Measurements from ENCODE around the gene EPC2.
"Not testable (repeated sequence)": the region's sequence is repeated elsewhere in the genome, so short reads cannot be mapped to it uniquely, and the experiment has no call there.

EPC2 gene

DNA sequence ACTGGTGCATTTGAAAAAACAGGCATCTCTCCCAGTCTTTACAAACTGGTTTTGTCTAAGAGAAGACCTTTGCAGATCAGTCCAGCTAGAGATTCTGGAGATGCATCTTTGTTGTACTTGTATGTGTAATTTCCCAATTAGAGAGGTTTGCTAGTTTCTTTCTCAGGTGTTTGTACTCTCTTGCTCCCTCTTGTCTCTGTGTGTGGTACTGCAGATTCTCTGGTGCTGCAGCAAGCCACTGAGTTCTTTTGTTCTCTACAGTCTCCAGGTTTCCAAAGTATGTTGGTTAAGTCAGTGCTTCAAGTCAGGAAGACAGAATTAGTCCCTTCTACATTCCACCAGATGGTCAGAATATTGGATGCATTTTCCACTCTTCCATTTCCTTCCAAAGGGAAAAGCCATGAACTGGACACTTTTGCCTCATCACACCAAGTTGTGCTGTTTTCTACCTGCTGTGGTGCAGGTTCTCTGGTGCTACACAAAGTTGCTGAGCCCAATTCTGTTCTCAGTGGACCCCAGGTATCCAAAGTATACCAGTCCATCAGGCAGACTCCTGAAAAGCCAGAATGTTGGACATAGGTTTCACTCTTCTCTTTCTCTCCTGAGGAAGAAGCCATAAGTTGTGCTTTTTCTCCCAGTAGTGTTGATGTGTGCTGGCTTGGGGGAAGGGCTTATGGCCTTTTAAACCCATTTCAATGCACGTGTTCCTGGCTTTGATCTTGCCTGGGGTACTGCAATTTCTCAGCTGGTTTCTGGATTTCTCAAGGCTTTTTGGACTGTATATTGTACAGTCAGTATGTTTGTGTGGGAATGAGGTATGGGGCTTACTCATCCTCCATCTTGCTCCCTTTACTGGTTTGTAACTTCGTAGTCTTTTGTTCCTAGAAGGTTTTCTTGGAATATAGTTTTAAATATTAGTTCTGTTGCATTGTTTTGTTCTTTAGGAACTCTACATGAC is 29.8 kb downstream of the EPC2 start:
- DNase-seq (ENCODE audit: low read depth in 2 of 2): no peak

DNA sequence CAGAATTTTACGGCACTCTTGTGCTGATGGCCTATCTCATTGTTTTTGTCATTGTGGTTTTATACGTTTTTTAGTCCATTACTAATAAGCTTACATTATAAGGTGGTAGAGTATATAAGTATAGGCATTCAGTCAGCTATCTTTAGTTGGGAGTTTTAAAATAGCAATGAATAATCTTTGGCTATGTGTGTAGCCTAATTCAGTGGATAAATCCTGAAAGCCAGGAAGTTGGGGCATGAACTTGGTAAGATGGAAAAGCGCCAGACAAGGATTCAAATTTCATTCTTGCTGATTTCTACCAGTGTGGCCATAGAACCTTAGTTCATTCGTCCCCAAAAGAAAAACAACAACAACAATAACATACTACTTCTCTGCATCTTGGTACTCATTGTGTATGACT is 31.2 kb downstream of the EPC2 start:
- DNase-seq (ENCODE audit: low read depth in 2 of 2): no peak

DNA sequence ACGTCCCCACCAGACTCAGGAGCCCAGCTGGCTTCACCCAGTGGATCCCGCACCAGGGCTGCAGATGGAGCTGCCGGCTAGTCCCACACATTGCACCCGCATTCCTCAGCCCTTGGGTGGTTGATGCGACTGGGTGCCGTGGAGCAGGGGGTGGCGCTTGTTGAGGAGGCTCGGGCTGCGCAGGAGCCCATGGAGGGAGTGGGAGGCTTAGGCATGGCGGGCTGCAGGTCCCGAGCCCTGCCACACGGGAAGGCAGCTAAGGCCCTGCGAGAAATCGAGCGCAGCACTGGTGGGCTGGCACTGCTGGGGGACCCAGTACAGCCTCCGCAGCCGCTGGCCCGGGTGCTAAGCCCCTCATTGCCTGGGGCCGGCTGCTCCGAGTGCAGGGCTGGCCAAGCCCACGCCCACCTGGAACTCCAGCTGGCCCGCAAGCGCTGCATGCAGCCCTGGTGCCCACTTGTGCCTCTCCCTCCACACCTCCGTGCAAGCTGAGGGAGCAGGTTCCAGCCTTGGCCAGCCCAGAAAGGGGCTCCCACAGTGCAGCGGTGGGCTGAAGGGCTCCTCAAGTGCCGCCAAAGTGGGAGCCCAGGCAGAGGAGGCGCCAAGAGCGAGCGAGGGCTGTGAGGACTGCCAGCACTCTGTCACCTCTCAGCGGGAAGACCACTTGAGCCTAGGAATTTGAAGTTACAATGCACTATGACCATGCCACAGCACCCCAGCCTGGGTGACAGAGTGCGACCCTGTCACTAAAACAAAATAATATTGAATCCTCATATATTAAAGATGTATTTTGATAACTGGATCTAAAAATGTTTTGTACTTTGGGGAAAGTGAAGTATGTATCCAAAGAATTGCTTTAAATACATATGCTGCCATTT is 34.0 kb downstream of the EPC2 start:
- DNase-seq (ENCODE audit: low read depth in 2 of 2): not testable (repeated sequence)

DNA sequence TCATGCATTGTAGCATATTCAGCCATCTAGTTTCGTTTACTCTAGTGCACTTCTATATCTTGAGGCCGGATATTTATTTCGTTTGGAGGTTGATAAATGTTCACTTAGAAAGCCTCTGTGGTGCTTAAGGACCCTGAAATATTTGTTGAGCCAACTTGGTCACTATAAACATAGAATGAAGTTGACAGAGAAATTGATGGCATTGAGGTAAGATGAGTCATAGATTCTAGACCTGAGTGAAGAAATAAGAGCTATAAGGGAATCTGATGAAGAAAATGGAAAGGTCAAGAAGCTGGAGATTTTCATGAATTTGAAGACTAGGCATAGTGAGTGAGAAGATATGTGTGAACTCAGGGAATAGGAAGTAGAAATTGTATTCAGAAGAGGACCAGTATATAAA is 35.9 kb downstream of the EPC2 start:
- no peak for DNase-seq (ENCODE audit: low read depth in 2 of 2)

DNA sequence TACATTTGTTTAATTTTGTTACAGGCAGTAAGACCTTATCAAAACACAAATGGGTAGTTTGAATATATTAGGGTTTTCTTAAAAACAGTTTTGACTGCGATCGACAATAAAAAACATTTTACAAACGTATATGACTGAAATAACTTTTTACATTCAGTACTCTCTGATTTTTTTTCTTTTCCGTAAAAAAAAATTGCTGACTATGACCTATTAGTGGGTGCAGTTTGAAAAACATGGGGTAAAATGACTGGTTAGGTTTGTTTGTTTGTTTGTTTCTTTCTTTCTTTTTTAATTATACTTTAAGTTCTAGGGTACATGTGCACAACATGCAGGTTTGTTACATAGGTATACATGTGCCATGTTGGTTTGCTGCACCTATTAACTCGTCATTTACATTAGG is 36.9 kb downstream of the EPC2 start:
- no peak for DNase-seq (ENCODE audit: low read depth in 2 of 2)

DNA sequence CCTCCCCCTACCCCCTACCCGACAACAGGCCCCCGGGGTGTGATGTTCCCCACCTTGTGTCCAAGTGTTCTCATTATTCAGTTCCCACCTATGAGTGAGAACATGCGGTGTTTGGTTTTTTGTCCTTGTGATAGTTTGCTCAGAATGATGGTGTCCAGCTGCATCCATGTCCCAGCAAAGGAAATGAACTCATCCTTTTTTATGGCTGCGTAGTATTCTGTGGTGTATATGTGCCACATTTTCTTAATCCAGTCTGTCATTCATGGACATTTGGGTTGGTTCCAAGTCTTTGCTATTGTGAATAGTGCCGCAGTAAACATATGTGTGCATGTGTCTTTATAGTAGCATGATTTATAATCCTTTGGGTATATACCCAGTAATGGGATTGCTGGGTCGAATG is 37.3 kb downstream of the EPC2 start:
- not testable (repeated sequence) for DNase-seq (ENCODE audit: low read depth in 2 of 2)

DNA sequence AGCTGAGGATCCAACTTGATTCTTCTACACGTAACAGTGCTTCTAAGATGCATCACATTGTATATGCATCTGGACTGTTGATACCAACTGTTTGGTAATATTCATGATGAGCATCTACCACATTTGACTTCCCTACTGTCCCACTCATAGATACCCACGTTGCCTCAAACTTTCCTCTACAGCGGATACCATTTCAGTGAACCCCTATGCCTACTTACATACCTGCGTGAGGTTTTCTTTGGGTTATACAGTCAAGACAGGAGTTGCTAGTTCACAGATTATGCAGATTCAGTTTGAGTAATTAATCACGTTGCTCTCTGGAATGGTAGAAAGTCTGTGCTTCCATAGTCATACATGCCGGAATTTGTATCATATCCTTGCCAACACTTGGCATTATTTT is 40.0 kb downstream of the EPC2 start:
- no peak for DNase-seq (ENCODE audit: low read depth in 2 of 2)

DNA sequence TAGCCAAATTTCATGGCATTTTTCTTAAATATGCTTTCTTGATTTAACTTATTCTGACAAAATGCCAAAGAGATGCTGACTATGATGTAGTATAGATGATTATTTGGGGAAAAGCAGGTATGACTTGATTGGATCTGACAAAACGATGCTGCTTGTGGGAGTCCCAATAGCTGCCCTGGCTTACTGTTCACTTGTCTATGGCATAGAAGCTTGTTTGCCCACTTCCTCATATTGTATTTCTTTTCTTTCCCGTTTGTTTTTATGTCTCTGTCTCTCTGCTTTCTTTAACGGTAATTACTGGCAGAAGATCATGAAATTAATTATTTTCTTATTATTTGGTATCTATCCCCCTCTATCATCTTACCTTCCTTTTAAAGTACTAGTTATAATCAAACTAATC is 43.0 kb downstream of the EPC2 start:
- no peak for DNase-seq (ENCODE audit: low read depth in 2 of 2)

DNA sequence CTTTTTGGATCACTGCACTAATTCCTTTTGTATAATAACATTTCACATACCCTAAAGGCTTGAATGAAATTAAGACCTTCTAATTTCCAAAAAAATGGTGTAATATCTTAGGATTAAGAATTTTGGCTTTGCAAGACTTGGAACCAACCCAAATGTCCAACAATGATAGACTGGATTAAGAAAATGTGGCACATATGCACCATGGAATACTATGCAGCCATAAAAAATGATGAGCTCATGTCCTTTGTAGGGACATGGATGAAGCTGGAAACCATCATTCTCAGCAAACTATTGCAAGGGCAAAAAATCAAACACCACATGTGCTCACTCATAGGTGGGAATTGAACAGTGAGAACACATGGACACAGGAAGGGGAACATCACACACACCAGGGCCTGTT is 43.5 kb downstream of the EPC2 start:
- not testable (repeated sequence) for DNase-seq (ENCODE audit: low read depth in 2 of 2)

DNA sequence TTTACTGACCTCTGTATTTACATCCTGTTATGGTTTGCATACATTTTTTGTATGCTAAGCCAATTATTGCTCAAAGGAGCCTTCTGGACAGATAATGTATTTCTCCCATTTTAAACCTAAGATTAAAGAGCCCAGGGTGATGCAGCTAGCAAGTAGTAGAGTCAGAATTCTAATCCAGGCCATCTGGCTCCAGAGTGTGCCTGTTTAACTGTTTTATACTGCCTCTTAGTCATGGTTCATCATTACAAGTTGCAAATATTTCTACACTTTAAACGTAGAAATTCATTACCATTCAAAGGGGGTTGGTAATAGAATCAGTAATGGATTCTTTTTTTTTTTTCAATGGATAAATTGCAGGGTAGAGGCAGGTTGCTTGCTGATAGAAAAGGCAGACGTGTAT is 52.4 kb downstream of the EPC2 start:
- DNase-seq (ENCODE audit: low read depth in 2 of 2): no peak

DNA sequence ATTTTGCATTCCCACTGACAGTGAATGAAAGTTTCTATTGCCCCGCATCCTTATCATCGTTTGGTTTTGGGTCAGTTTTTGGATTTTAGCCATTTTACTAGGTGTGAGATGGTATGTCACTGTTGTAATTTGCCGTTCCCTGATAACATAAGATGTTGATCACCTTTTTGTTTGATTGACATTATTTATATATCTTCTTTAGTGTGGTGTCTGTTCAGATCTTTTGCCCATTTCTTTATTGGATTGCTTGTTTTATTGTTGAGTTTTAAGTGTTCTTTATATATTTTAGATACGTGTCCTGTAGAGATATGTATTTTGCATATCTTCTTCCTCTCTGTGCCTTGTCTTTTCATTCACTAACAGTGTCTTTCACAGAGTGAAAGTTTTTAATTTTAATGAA is 55.3 kb downstream of the EPC2 start:
- no peak for DNase-seq (ENCODE audit: low read depth in 2 of 2)

DNA sequence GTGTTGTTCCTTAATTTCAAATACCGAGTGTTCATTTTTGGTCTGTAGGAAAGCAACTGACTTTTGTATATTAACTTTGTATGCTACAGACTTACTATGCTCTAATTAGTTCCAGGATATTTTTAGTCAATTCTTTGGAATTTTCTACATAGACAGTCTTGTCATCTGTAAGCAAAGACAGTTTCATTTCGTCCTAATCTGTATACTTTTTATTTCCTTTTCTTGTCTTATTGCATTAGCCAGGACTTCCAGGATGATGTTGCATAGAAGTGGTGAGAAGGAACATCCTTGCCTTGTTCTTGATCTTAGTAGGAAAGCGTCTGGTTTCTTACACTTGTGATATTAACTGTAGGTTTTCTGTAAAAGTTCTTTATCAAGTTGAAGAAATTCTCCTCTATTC is 56.5 kb downstream of the EPC2 start:
- DNase-seq (ENCODE audit: low read depth in 2 of 2): no peak

DNA sequence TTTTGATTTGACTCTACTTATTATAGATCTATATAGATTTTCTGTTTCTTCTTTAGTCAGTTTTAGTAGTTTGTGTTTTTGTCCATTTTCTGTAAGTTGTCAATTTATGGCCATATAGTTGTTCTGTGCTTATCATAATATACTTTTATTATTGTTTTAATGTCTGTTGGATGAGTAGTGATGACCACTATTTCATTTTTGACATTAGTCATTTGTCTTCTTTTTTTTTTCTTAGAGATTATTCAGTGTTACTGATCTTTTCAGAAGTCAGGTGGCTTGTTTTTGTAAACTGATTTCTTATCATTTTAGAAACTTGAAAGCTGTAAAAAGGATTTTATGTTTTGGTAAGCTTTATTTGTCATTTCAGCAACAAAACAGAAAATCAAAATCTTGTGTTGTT is 57.3 kb downstream of the EPC2 start:
- no peak for DNase-seq (ENCODE audit: low read depth in 2 of 2)

DNA sequence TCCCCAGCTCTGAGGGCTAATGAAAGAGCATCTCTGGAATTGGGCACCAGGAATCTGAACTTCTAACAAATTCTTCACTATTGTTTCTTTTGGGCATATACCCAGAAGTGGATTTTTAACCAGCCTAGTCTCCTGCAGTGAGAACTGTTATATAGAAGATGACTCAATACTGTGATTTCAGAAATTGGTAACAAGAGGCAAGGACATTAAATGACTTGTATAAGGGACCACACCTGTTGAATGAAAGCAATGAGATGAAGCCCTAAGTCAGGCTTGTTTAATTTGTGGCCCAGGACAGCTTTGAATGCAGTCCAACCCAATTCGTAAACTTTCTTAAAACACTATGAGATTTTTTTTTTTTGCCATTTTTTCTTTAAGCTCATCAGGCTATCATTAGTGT is 57.9 kb downstream of the EPC2 start:
- no peak for DNase-seq (ENCODE audit: low read depth in 2 of 2)

DNA sequence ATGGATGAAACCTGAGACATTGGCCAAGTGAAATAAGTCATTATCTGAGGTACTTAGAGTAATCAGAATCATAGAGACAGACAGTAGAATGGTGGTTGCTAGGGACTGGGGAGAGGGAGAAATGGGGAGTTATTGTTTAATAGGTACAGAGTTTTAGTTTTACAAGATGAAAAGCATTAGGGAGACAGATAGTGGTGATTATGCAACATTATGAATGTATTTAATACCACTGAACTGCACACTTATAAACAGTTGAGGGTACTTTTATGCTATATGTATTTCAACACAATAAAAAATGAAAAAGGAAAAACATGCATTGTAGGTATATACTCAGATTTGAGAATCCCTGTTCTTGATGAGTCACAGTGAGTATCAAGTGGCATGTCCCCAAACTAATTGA is 59.7 kb downstream of the EPC2 start:
- DNase-seq (ENCODE audit: low read depth in 2 of 2): no peak

DNA sequence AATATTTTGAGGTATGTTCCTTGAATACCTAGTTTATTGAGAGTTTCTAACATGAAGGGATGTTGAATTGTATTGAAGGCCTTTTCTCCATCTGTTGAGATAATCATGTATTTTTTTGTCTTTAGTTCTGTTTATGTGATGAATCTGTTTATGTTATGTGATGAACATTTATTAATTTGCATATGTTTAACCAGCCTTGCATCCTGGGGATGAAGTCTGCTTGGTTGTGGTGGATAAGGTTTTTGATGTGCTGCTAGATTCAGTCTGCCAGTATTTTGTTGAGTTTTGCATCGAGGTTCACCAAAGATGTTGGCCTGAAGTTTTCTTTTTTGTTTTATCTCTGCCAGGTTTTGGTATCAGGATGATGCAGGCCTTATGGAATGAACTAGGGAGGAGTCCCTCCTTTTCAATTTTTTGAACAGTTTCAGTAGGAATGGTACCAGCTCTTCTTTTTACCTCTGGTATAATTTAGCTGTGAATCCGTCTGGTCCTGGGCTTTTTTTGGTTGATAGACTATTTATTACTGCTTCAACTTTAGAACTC is 71.9 kb downstream of the EPC2 start:
- DNase-seq (ENCODE audit: low read depth in 2 of 2): no peak

DNA sequence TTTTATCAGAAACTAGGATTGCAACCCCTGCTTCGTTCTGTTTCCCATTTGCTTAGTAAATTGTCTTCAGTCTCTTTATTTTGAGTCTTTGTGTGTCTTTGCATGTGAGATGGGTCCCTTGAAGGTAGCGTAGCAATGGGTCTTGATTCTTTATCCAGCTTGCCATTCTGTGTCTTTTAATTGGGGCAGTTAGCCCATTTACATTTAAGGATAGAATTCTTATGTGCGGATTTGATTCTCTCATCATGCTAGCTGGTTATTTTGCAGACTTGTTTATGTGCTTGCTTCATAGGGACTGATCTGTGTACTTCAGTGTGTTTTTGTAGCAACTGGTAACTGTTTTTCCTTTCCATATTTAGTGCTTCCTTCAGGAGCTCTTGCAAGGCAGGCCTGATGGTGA is 73.5 kb downstream of the EPC2 start:
- DNase-seq (ENCODE audit: low read depth in 2 of 2): no peak

DNA sequence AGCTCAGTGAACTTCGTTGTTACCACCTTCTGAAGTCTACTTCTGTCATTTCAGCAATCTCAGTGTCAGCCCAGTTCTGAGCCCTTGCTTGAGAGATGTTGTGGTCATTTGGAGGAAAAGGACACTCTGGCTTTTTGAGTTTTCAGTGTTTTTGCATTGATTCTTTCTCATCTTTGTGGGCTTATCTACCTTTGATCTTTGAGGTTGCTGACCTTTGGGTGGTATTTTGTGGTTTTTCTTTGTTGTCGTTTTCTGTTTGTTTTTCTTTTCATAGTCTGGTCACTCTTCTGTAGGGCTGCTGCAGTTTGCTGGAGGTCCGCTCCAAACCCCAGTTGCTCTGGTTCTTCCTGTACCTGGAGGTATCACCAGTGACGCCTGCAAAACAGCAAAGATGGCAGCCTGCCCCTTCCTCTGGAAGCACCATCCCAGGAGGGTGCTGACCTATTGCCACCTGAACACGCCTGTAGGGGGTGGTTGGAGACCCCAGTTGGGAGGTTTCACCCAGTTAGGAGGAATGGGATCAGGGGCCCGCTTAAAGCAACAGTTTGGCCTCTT is 74.7 kb downstream of the EPC2 start:
- no peak for DNase-seq (ENCODE audit: low read depth in 2 of 2)

DNA sequence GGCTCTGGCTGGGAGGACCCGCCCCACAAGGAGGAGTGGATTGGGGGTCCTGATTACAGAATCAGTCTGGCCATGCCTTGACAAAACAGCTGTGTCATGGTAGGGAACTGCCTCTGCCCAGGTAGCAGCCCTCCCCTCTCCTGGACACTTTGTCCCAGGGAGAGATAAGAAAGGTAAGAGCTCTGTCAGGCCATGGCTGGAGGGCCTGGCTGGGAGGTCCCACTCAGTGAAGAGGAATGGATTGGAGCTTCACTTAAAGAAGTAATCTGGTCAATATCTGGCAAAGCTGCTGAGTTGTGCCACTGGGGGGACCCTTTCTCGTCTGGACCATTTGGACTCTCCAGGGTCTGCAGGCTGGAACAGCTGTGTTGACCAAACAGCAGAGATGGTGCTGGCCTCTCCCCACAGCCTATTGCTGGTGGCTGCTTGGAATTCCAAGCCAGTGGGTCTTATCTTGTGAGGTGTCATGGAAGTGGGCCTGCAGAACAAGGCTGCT is 75.4 kb downstream of the EPC2 start:
- DNase-seq (ENCODE audit: low read depth in 2 of 2): no peak

DNA sequence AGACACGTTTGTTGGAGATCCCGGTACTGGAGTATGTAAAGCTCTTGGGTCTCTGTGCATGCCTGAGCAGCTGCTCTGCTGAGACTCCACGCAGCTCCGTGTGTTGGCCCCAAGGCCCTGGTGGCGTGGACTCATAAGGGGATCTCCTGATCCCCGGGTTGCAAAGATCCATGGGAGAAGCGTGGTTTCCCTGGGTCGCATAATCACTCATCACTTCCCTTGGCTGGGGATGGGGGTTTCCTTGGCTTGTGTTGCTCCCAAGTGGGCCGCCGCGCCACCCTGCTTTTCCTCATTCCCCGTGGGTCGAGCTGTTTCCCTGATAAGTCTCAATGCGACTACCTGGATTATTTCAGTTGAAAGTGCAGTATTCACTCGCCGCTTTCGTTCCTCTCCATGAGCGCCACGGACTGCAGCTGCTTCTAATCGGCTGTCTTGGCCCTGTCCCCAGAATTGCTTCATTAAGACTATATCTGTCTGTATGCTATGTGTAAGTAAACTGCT is 76.0 kb downstream of the EPC2 start:
- peak; percentile 43 to 44 for DNase-seq (ENCODE audit: low read depth in 2 of 2)

DNA sequence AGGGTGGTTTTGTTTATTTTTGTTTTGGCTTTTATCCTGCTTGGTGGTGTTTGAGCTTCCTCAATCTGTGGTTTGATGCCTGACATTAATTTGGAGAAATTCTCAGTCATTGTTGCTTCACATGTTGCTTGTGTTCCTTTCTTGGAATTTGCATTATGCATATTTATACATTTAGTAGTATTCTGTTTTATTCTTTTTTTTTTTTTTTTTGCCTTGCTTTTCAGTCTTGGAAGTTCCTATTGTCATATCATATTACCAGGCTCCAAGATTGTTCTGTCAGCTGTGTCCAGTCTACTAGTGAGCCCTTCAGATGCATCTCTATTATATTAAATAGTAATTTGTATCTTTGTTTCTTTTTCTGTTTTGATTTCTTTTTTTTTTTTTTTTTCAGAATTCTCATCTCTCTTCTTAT is 77.0 kb downstream of the EPC2 start:
- DNase-seq (ENCODE audit: low read depth in 2 of 2): peak in 1 of 2 experiments; percentile 23

Measured in fibroblast of skin of left biceps (primary cell).